Hematopoietic multipotent progenitor cell treated with erythropoietin and hydrocortisone succinate and interleukin-3 and kit ligand, for 8 days (in vitro differentiated cells): Measurements from ENCODE around the gene RIN3.
"Not testable (repeated sequence)": the region's sequence is repeated elsewhere in the genome, so short reads cannot be mapped to it uniquely, and the experiment has no call there.

Experiments used
- DNase-seq: peaks from one replicate; pipeline ENCODE4 v3.0.0-alpha.2; 2015

The RIN3 gene

DNA sequence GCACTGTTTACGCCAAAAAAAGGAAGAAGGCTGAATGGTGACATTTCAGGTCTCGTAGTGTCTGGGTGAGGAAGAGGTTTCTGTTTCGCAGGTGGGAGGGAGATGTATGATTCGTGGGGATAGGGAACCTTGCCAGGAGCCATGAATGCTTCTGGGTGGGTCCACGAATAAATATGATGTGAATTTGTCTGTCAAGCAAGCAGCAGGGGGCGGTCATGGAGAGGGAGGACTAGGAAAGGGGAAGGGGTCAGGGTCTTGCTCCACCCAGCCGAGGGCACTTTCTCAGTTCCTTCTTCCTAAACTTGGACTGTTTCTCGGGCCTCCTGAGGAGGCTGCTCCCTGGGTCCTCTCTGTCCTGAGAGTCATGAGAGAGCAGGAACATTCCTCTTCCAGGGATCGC is 162.4 kb downstream of the RIN3 start:
- DNase-seq, result no peak

GRCh38 chr14:92676403-92677086 is 163.0 kb downstream of the RIN3 start:
- no peak for DNase-seq

GRCh38 chr14:92677087-92677668 is 163.6 kb downstream of the RIN3 start:
- DNase-seq, result peak; percentile 20

- DNase-seq, result no peak
These were observed 164.4 kb downstream of the RIN3 start for GRCh38 chr14:92677955-92678354.

DNA sequence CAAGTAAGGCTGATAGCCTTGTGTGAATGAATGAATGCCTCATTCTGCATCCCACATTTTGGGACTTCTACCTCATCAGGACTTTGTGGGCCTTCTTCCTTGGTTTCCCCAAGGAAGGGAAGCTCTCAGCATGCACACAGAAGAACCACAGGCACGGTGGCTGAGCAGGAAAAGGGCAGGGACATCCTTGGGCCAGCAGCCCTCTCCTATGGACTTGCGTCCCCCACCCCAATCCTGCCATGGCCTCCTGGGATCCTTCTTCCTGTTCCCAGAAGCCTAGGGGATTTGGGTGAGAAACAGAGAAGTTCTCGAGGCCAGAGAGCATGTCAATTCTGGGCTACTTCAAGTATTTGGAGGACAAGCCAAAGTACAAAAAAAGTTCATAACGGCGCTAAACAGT is 165.2 kb downstream of the RIN3 start:
- no peak for DNase-seq

- DNase-seq, result no peak
These were observed 165.7 kb downstream of the RIN3 start for GRCh38 chr14:92679246-92679645.

GRCh38 chr14:92680330-92680729 is 166.7 kb downstream of the RIN3 start:
- DNase-seq, result not testable (repeated sequence)

DNA sequence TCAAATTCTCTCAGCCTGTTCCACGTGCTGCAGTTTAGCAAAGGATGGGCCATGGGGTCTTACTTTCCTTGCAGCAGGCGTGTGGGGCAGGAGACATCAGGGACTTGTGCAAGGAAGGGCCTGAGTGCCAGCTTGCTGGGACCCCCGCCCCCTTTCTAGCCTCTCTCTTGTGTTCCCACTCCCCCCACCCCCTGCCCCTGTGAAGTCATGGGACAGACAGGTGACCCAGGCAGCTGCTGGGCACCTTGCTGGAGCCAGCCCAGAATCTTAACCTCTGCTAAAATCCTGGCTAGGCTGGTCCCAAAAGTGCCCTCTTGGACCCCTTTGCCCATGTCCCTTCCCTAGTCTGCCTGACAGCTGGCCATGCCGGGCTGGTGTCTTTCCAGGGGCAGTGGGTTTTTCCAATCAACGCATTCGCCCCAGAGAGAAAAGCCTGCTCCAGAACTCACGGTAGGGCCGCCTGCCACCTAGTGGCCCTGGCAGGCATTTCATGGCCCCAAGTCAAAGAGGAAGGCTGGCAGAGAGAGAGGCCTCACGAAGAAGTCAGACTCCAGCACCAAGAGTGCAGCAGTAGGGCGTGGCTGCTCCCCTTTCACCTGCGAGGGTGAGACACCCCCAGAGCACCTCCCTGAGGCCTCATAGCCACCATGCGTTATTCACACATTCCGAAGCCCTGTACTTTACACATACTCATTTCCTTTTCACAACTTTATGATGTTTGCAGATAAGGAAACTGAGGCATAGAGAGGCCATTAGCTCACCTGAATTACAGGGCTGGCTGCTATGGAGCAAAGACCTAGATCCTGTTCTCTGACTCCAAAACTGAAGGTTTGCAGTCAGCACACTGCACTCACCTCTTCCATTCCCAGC is 167.4 kb downstream of the RIN3 start:
- DNase-seq, result peak; percentile 77

DNA sequence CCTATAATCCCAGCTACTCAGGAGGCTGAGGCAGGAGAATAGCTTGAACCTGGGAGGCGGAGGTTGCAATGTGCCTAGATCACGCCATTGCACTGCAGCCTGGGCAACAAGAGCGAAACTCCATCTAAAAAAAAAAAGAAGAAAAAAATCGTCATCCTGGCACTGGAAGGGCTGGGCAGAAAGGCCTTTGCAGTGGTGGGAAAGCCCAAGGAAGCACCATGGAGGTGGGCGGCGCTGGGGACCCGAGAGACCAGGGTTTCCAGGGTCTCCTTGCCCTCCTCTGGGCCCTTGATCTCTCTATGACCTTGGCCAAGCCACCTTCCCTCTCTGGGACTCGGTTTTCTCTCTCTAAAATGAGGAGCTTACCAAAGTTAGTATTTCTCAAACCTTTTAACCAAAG is 169.5 kb downstream of the RIN3 start:
- DNase-seq, result no peak

DNA sequence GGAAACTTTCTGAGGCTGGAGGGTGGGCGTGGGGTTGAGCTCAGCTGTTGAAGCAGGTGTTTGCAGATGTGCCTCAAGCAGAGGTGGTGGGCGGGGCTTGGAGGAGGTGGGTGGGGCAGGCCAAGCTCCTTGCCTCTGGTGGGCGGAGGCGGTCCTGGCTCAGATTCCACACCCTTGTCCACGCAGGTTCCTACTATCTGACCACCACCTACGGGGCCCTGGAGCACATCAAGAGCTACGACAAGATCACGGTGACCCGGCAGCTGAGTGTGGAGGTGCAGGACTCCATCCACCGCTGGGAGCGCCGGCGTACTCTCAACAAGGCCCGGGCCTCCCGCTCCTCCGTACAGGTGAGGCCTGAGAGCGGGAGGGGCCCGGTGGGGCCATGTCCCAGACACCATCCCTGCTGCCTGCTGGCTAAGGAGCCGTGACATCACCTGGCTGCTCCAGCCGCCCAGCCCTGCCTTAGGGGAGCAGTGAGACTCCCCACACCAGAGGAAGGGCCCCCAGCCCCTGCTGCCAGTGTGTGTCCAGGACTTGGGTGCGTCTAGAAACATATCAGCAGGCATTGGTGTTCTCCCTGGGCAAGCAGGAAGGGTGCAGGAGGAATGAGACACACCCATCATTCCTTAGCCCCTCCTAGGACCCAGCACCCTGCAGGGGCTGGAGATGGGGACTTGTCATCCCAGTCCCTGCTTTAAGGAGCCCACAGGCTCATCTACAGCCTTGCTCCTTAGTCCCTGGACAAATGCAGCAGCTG is 171.4 kb downstream of the RIN3 start:
- no peak for DNase-seq

- DNase-seq, result no peak
These were observed 172.3 kb downstream of the RIN3 start for GRCh38 chr14:92685784-92686355.

DNA sequence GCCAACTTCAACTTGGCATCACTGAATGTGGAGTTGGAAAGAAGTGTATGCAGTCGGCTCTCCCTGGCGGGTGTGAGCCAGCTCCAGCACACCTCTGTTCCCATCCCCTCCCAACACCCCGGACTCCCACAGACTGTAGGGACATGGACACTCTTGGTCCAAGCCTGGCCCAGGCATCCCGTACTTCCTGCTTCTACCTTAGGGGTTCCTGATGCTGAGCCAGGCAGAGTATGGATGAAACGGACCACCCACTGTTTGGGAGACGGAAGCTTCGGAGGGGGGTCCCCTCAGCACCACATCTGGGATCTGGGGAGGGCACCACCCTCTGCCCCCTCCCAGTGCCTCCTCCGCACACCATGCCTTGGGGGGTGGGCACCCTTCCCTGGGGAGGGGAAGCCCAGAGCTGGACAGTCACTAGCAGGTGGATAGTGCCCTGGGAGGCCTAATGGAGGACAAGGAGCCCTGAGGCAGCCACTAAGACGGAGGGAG is 172.9 kb downstream of the RIN3 start:
- DNase-seq, result no peak

DNA sequence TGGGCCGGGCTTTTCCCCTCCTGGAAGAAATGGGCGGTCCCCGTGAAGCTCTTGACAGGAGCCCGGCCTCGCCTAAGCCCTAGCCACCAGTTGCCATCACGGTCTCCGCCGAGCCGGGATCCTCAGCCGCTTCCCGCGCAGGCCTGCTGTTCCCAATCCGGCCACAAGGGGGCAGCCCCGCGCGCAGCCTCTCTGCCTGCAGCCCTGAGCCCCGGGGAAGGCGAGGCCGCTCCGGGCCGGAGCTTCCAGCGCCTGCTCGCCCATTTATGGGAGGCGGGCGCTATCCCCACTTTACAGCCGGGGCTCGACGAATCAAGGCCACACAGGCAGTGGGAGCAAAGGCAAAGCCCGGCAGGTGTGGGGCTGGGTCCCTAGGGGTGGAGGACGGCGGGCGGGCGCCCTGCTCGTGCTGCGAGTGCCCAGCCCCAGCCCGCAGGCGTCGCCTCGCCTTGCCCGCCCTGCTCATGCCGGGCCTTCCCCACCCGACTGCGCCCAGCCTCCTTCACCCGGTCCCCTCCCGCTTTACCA is 173.4 kb downstream of the RIN3 start:
- no peak for DNase-seq

- no peak for DNase-seq
These were observed 174.3 kb downstream of the RIN3 start for GRCh38 chr14:92687681-92688433.

DNA sequence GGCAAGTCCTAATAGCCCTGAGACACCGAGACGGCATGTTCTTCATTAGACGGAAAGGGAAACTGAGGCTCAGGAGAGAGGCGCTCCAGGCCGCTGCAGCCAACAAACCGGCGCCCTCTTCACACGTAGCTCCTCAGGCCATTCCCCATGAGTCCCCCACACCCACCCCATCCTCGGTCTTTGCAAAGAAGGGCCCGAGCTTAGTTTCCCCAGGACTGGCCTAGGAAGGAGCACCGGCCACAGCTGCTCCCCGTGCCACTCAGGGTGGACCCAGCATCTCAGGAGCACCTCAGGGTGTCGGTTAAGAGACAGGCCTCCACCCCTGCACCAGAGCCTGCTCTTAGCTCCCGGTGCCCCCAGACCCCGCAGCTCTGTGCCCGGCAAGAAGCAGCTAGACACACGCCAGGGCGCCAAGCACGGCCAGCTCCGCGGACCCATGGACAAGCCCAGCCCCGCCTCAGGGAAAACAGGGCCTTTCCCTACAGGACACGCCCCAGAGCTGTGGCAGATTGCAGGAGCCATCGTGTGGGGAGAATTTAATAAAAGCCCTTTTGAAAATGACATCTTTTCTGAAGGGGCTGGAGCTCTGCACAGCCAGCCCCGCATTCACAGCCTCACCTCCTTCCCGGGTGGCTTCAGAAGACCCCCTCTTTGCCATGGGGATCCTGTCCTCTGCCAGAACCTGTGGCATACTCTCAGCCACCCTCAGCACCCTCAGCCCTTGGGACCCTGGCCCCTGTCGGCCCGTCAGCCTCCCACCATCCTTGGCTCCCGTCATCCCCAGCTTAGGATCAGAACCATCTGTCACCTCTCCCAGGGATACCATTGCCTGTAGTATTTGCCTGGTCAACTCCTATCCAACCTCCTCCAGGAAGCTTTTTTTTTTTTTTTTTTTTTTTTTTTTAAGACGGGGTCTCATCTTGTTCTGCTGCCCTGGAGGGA is 175.1 kb downstream of the RIN3 start:
- DNase-seq, result no peak

DNA sequence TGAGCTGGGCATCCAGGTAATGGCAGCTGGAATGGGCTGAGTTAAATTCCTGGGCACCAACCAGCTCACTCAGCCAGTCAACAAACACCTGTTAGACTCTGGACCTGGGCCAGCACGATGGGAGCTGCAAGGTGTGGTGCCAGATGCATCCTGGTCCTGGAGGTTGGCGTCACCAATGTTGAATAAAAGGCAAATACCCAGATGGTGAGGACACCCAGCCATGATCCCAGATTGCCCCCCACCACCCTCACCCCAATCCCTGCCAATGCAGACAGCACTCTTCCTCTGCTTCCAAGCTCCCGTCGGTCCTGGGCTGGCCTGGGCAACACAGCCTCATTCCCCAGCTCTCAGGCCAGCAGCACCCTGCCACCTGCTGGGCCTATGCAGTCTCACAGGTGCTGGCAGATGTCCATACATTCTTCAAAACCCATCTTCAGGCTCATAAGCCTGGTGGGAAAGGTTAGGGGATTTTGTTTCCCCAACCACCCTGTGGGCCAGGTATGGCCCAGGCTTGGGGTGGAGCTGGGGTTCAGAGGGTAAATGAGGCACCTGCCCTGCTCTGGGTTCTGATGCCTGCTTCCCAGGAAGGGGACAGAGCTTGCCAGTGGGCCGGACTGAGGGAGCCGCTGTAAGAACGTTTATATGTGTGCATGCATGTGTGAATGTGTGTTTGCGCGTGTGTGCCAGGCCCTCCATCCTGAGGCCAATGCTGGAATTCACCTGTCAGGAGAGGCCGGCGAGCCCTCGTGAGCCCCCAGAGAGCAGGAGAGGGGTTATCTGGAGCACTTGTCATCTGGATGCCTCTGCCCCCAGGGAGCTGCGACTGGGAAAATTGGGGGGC is 176.8 kb downstream of the RIN3 start:
- DNase-seq, result peak; percentile 63

- no peak for DNase-seq
These were observed 179.2 kb downstream of the RIN3 start for GRCh38 chr14:92692822-92693226.

- DNase-seq, result no peak
These were observed 180.6 kb downstream of the RIN3 start for GRCh38 chr14:92693998-92694795.

GRCh38 chr14:92694807-92695206 is 181.2 kb downstream of the RIN3 start:
- DNase-seq, result no peak
